ENCODE data around the gene CTSH.

GRCh38 chr15:78968114-78968513, 23.3 kb upstream of the CTSH start:
- TF ChIP-seq CTCF (IDR thresholded peaks at IDR 0.05) (no peak), POLR2AphosphoS5 (IDR thresholded peaks at IDR 0.05) (no peak), POLR2A (IDR thresholded peaks at IDR 0.05) (no peak), EP300 (IDR thresholded peaks at IDR 0.05; ENCODE audit: low read depth) (no peak)

Data from transverse colon (tissue), 4 donors.